ENCODE results near the gene LRRC58.

The LRRC58 gene

DNA sequence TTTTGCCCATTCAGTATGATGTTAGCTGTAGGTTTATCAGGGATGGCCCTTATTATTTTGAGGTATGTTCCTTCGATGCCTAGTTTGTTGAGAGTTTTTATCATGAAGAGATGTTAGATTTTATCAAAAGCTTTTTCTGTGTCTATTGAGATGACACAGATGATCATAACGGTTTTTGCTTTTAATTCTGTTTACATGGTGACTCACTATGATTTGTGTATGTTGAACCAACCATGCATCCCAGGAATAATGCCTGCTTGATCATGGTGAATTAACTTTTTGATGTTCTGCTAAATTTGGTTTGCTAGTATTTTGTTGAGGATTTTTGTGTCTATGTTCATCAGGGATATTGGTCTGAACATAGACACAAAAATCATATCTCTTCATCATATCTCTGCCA is 72.4 kb downstream of the LRRC58 start:
- DNase-seq (ENCODE audit: low read depth in 2 of 2) = no peak

DNA sequence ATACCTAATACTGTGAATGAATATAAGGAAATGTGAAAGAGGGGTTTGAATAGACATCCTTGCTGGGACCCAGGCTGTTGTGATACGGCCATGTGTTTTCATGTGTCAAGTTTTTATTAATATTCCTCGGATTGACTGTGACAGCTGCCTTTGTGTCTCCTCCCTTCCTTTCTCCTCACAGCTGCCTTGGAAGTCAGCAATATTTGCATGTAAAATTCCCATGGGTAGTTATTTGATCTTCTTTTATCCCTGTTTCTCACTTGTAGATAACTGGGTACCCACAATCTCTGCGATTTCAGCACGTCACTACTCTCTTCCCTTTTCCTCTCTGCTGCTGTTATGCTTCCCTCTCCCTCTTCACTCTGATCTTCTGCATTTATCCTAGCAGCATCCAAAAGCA is 73.5 kb downstream of the LRRC58 start:
- no peak for DNase-seq (ENCODE audit: low read depth in 2 of 2)

DNA sequence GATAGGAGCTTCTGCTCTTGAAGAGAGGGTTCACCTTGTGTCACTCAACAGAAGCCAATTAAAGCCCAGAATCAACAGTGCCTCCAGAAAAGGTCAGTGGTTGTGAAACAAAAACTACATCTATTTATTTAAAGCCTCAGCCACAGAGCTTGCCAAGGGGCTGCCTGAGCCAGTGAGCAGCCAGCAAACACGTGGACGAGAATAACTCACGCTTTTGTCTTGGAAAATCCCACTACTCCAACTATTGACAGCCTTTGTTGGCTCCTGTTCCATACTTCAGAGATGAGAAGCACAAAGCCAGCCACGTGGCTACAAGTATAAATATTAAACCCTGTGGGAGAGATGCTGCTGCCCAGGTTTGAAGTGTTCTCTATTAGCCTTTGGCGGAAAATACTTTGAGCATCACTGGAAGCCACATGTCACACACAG is 74.4 kb downstream of the LRRC58 start:
- DNase-seq (ENCODE audit: low read depth in 2 of 2) = no peak

Measured in activated CD4-positive, alpha-beta T cell treated with anti-CD3 and anti-CD28 coated beads for 24 hours (primary cell).